Frontal cortex (tissue), 4 donors: ENCODE results near the gene MAD1L1. TPM values are rescaled to one million over a fixed set of nuclear protein-coding genes. Genes with fewer than 3 reads are reported as not detected.
"Not testable (repeated sequence)": the region's sequence is repeated elsewhere in the genome, so short reads cannot be mapped to it uniquely, and the experiment has no call there.

ENCODE experiments used
- DNase-seq, 2 donors: peaks; one replicate each; pipeline ENCODE4 v3.0.0; 2012; ENCODE audit warnings: low spot score in 2 of 2
- FAIRE-seq: peaks from 2 replicates; lab custom pipeline; 2012; peaks lifted over from hg19 to GRCh38; lab: Jason Lieb, UNC
- total RNA-seq: library from RNA; depleted of rRNA; stranded (reverse); fragments of >200 nt; gene quantifications from one replicate; pipeline ENCODE4 v1.2.3, GENCODE V29; 2014
- donor health status: control.
- donor health status: control.
- donor health status: control.

The MAD1L1 gene
- total RNA-seq, 1 donor from 2014 or later, result 37.1 TPM

- no peak for FAIRE-seq
- DNase-seq, result no peak
These were observed 414.0 kb downstream of the MAD1L1 start for GRCh38 chr7:1818575-1819258.

DNA sequence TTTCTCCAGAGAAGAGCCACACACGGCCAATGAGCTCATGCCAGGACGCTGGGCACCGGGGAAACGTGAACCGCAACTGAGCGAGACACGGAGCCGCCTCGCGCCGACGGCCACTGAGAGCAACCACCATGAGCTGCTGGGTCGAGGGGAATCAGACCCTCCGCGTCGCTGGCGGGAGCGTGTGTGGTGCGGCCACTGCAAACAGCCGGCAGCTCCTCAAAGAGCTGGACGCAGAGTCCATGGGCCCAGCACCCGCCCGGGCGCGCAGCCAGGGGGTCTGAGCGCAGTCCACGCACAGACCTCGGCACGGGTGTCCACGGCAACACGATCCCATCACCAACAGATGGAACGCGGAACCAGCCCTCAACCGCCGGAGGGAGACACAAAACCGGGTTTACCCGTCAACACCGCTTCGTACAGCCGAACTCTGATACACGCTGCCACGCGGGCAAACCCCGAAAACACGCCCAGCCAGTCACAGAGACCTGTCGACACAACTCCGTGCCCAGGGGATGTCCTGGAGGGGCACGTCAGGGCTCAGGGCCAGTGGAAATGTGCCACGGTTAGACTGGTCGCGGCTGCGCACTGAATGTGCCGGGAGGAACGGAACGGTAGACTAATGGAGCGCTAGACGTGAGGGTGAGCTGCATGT is 415.6 kb downstream of the MAD1L1 start:
- DNase-seq, result no peak
- no peak for FAIRE-seq

DNA sequence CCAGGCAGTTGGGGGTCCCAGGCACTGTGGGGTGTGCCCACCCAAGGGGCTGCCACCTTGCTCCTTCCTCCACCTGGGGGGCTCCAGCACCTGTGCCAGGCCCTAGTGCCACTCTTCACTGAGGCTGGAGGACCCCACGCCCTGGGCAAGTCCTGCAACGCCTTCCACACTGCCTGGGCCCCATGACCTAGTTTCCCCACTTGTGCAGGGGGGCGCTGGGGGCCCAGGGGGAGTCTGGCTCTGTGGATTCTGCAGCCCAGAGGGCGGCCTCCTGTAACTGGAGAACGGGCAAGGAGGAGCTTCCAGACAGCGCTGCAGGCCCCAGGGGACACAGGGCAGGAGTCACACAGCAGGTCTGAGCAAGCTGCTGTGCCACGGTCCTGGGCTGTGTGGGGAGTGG is 416.3 kb downstream of the MAD1L1 start:
- FAIRE-seq, DNase-seq: not testable (repeated sequence)

DNA sequence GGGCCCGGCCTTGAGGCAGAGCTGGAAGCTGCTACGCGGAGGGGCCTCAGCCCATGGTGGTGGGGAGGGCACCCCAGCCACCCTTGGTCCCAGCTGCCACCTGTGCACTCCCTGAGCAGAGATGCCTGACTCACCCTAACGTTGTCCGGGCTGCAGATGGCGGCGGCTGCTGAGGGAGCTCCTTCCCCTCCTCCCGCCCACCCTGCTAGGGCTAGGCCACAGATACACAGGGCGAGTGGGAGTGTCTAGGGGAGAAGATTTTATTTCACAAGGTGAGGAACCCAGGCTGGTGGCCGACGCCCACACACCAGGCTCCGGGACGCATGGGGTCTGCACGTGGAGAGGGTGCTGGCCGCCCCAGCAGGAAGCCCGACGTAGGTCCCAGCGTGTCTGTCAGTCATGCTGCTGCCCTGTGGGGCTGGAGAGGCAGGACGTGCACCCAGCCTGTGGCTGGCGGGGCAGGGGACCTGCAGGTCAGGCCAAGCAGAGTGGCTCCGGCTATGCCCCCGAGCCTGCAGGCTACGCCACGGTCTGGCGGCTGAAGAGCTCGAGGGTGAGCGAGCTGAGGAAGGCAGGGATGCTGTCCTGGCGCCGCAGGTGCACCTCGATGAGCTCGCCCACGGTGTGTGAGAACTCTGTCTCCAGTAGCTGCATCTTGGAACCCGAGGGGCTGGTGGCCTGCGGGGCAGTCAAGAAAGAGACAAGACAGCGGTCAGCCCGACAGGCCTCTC is 417.0 kb downstream of the MAD1L1 start:
- FAIRE-seq, DNase-seq: not testable (repeated sequence)

- no peak for FAIRE-seq
- no peak for DNase-seq
These were observed 417.7 kb downstream of the MAD1L1 start for GRCh38 chr7:1815051-1815481.

DNA sequence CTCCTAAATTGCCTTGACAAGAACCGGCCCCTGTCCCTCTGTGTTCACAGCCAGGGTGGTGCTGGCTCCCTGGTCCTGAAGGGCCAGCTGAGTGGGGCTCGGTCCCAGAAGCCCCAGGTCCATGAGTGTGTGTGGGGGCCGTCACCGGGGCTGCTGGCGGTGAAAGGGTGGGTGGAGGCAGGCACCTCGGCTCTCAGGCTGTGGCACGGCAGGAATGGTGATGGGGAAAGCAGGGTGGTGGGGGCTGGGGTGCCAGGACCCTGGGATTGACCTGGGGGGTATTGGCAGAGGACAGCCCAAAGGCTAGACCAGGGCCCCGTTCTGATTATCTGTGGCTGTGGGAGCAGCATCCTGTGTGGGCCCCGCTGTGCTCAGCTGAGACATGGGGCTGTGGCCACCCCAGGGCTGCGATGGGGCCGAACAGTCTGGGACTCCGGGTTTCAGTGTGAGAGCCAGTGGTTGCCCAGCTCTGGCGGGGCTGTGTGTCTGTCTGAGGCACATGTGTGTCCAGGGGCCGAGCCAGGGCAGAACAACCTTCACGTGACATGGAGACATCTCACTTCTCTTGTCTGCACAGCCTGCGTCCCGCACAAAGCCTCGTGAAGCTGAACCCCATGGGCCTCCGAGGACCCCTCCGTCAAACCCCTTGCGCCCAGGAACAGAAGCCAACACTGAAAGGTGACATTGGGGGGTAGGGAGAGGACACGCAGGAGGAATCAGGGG is 418.5 kb downstream of the MAD1L1 start:
- DNase-seq, result no peak
- no peak for FAIRE-seq

GRCh38 chr7:1813394-1814088 is 419.2 kb downstream of the MAD1L1 start:
- no peak for DNase-seq
- FAIRE-seq, result no peak

DNA sequence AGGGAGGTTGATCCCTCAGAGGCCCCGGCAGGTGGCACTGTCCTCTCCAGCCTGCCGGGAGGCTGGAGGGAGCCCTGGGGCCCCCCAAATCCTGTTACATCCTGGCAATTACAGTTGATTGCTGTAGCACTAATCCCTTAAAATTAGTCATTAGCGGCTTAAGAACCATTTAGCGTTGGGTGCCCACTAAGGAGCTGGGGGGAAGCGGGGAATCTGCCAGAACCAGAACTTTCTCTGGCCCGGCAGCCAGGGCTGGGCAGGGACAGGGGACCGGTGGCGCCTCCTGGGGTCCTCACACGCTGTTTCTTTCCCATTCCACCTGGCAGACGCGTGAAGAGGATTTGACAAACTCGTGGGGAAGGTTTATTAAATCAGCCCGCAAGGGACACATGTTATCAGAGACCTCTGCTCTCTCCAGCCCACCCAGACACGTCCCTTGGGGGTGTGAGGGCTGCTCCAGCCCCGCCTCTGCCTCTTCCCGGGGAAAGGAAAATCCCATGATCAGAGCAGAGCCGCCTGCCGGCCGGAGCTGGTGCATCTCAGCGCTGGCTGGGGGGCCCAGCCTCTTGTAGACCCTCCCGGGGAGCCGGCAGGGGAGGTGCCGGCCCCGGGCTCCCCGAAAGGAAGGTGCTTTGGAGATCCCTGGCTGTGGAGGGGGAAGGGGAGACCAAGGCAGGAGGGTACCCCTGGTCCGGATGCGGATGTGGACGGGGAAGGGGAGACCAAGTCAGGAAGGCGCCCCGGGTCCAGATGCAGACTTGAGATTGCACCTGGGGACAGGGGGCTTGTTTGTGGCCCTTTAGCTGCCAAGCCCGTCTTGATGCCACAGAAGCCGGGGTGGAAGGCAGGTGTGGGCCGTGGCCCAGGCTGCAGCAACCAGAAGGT is 420.0 kb downstream of the MAD1L1 start:
- no peak for FAIRE-seq

DNA sequence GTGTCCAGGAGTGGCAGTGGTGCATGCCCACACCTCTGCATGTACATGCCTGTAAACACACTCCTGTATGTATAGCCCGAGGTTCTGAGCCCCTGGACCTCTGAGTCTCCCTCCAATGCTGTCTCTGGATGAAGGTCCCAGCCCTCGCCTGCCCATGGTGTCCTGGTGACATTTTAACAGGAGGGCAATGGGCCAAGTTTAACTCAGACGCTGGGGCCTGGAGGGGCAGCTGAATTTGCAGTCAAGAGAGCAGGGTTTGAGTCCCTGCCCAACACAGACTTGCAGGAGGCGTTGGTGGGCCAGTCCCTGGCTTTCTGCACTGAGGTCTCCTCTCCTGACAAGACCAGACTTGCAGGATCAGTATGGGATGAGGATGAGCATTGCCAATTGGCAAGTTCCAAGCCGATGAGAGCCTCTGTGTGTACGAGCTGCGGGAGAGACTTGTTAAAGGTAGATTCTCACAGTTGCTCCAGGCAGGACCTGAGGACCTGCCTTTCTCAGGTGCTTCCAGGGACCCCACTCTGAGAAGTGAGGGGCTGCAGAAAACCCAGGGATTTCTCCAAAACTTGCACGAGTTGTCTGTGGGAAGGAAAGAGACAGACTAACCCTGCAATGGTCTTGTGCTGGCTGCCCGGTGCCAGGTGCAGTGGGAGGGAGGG is 420.8 kb downstream of the MAD1L1 start:
- no peak for DNase-seq
- FAIRE-seq, result no peak

More for the DNA sequence above, 420.0 kb downstream of the MAD1L1 start:
- no peak for DNase-seq

DNA sequence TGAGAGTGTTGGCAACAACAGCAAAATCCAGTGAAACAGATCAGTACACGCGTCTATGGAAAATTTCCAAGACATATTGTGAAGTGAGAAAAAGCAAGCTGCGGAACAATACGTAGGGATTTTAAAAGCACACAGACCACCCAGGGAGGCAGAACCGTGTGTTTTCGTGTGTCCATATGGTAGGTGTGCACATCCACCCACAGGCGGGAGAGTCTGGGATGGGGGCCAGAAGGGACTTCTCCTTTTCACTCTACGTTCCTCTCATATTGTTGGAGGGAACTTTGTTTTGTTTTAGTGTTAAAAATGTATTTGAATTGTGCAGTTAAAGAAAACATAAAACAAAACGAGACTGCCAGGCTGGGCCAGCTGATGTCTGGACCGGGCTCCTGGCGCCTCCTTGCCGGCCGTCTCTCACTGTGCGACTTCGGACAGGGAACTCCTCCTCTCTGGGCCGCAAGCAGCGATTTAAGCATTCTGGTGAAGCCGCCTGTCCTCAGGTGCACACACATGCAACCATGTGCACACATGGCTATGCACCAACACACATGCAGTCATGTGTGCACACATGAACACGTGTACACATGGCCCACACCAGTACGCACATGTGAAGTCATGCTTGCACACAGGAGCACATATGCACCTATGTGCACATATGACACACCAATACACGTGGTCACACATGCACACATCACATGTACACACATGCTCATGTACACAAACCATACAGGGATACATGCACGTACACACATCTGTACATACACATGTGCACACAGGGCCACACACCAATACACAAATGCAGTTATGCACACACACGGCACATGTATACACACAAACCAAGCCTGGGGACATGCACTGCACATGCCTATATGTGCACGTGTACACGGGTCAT is 421.5 kb downstream of the MAD1L1 start:
- DNase-seq (peak in 1 of 2 donors; percentile 52), FAIRE-seq (no peak)

- FAIRE-seq (no peak), DNase-seq (peak in 1 of 2 donors; percentile 37)
These were observed 422.2 kb downstream of the MAD1L1 start for GRCh38 chr7:1810521-1810920.

GRCh38 chr7:1809601-1810258 is 423.0 kb downstream of the MAD1L1 start:
- no peak for FAIRE-seq

DNA sequence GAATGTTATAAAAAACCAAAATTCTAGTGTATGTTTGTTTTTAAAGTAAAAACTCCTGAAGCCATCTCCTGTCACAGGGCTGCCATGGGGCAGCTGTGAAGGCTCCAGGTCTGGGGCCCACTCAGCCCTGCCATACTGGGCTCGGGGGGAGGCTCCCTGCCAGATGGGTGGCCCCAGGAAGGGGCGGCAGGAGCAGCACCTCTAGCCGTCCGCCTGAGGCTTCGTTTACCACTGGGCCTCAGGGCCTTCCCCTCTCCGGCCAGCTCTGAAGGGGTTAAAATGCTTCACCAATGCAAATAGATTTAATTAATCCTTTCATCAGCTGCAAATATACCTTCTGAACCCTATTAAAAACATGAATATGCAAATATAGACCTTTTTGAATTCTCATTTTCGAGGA is 423.7 kb downstream of the MAD1L1 start:
- DNase-seq, result no peak

More at GRCh38 chr7:1809601-1810258, 423.0 kb downstream of the MAD1L1 start:
- DNase-seq, result no peak

GRCh38 chr7:1807821-1808600 is 424.7 kb downstream of the MAD1L1 start:
- FAIRE-seq (no peak), DNase-seq (no peak)

More for the DNA sequence above, 423.7 kb downstream of the MAD1L1 start:
- FAIRE-seq, result no peak

DNA sequence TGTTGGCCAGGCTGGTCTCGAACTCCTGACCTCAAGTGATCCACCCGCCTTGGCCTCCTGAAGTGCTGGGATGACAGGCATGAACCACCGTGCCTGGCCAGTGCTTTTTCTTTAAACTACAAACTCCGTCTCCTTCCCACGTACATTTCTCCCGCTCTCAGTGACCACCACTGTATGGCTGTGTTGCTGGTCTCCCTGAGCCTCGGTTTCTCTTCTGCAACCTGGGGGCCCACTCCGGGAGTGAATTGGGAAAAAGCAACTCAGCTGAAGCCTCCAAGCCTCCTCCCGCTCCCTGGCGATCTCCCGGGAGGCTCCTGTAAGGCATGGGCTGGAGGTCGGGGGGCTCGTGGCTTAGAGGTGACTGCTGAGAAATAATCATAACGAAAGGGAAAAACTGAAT is 426.4 kb downstream of the MAD1L1 start:
- FAIRE-seq (no peak), DNase-seq (no peak)

DNA sequence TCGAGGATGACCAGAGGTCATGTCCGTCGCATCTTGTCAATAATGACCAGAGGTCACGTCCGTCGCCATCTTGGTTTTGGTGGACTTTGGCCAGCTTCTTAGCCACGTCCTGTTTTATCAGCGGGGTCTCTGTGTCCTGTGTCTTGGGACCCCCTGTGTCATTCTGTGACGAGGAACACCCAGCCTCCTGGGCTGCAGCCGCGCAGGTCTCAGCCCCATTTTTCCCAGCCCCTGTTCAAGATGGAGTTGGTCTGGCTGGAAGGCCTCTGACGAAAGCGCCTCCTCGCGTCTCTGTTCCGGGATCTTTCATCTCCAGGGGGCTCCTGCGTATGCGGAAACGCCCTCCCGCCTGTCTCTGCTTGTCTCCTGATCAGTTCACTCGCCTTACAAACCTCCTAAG is 428.4 kb downstream of the MAD1L1 start:
- DNase-seq (no peak), FAIRE-seq (no peak)
